SH-SY5Y (cell line): ENCODE measurements around the gene SBNO2.

Source experiments
- GATA2 ChIP-seq: IDR thresholded peaks from 2 replicates; pipeline ENCODE4 v1.6.1; 2011; ENCODE audit warnings: mild to moderate bottlenecking, low read depth, low read length
- GATA3 ChIP-seq: IDR thresholded peaks from 2 replicates; pipeline ENCODE4 v1.6.1; 2011; ENCODE audit warnings: low read depth, mild to moderate bottlenecking, low read length, moderate library complexity

- TF ChIP-seq GATA2, result no peak
- no peak for TF ChIP-seq GATA3
These were observed 113.4 kb downstream of the SBNO2 start for GRCh38 chr19:1060689-1061088.
